ENCODE data around the gene GADD45G. TPM values are rescaled to one million over a fixed set of nuclear protein-coding genes. Genes with fewer than 3 reads are reported as not detected.

Gene GADD45G
- total and polyA plus RNA-seq, 2 of the 8 experiments (the other 6 are each of a cell fraction or from before 2014, with no cell fraction given), result 7.0 to 11.4 TPM

GRCh38 chr9:89562186-89562814 is 42.5 kb upstream of the GADD45G start (continued):
- TF ChIP-seq USF2 (IDR thresholded peaks at IDR 0.05; ENCODE audit: low read length) (no peak), CHD7 (IDR thresholded peaks at IDR 0.05; ENCODE audit: insufficient replicate concordance, low read length) (no peak), CEBPB (IDR thresholded peaks at IDR 0.05; ENCODE audit: low read depth, low read length) (no peak), TAF1 (IDR thresholded peaks at IDR 0.05; ENCODE audit: low read depth, low read length) (no peak)
